Left ventricle myocardium inferior (tissue), 1 donor: Measurements from ENCODE around the gene CREB3L4. TPM values are rescaled to one million over a fixed set of nuclear protein-coding genes. Genes with fewer than 3 reads are reported as not detected.

Experiments used
- DNase-seq: peaks from one replicate; pipeline ENCODE4 v3.0.0-alpha.2; 2020
- H3K27ac ChIP-seq: fragments of 200-600 bp; replicated peaks from 2 replicates; pipeline ENCODE4 v1.8.0; 2021
- H3K27me3 ChIP-seq: fragments of 200-600 bp; 2 replicates; pipeline ENCODE4 v1.8.0; 2021; ENCODE audit warnings: low read depth
- H3K36me3 ChIP-seq: fragments of 200-600 bp; 2 replicates; pipeline ENCODE4 v1.8.0; 2021
- H3K4me1 ChIP-seq: fragments of 200-600 bp; 2 replicates; pipeline ENCODE4 v1.8.0; 2021
- H3K4me3 ChIP-seq: fragments of 200-600 bp; 2 replicates; pipeline ENCODE4 v1.8.0; 2021; ENCODE audit warnings: mild to moderate bottlenecking, moderate library complexity
- H3K9me3 ChIP-seq: fragments of 200-600 bp; replicated peaks from 2 replicates; pipeline ENCODE4 v1.8.0; 2021
- CTCF ChIP-seq: fragments of 200-600 bp; IDR thresholded peaks from 2 replicates; pipeline ENCODE4 v1.8.0; 2021; ENCODE audit warnings: antibody characterized with exemption, mild to moderate bottlenecking, borderline replicate concordance
- intact Hi-C: fragments of 100-400 bp; cut with micrococcal nuclease; formaldehyde crosslinking; loops from one replicate; pipeline ENCODE4 v1.11.0; 2022
- total RNA-seq: library from RNA; stranded (reverse); fragmentation: NEBNext Ultra II Directional; extraction: Animal tissue kit (Norgen Biotek cat#: 25700); gene quantifications from one replicate; pipeline ENCODE4 v1.2.1, GENCODE V29; 2021
- donor health status: DM: no; HTN: yes; CAD: no; lungs with severe emphysema.

The CREB3L4 gene
- total RNA-seq, 1 donor from 2014 or later = 4.8 TPM

DNA sequence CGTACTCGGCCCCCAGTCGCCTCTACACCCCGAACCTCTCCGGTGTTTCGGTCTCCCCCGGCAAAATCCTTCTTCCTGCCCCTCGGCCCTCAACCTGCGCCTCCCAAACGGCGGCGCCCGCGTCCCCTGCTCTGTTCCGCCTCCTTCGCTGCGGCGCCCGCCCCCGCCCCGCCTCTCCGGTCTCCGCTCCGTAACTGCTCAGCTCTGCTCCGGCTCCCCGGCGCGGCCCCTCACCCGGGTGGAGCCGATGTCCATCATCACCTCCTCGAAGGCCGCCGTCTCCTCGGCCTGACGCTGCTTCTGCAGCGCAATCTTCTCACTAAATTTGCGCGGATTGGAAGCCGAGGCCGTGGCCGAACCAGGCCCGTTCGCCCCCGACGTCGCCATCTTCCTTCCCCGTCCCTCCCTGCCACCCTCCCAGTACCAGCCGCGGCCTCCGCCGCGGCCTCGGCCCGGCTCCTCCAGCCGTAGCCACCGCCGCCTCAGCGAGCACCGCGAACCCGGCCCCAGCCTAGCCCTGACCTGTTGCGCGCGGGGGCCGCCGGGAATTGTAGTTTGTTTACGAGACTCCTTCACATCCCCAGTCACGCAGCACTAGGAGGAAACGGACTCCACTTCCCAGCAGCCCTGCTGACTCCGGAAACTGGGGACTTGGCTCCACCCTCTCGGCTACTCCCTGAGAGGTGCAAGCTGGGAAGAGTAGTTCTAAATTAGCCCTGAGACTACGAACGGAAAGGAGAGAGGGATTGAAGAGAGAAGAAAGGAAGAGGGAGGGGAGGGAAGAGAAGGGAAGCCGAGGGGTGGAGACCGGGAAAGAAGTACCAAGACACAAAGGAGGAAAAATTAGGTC is 9.4 kb upstream of the CREB3L4 start, which contains the start of gene CRTC2:
Gene CRTC2, minus strand, starts transcription at position 502 of the 850 bp plus-strand sequence. Its CDS starts 115 bp downstream, at position 387.
- Histone ChIP-seq H3K36me3 (peaks cover 28% of the 10 kb centered on the region), H3K4me1 (peaks cover 91% of the 10 kb centered on the region), H3K27me3 (no peaks in the 10 kb centered on the region), H3K4me3 (peak within 1 kb of the TSS; percentile 98), H3K9me3 (no peaks in the 10 kb centered on the region), H3K27ac (peak within 1 kb of the TSS; percentile 98)
- intact Hi-C loops = no loop called here
- TF ChIP-seq CTCF = no peak
- peak; percentile 99 for DNase-seq

DNA sequence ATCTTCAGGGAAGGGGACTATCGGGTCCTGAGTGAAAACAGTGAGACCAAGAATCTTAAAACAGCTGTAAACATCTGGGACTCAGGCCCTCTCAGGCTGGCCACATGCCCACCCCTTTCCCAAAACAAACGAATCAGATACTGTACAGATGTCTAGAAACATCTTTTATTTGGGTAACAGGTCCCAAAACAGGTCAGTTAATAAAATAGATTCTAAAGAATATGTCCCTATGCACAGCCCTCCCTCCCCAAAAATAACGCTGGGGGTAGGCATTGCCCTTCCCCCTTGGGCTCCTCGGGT is 8.8 kb upstream of the CREB3L4 start:
- no peak for TF ChIP-seq CTCF
- Histone ChIP-seq H3K27me3 (no peaks in the 10 kb centered on the region), H3K36me3 (peaks cover 23% of the 10 kb centered on the region), H3K27ac (peak overlapping the region; percentile 98), H3K9me3 (no peaks in the 10 kb centered on the region), H3K4me1 (peaks cover 93% of the 10 kb centered on the region), H3K4me3 (peak overlapping the region; percentile 98)
- no peak for DNase-seq
- intact Hi-C loops = no loop called here

GRCh38 chr1:153959454-153959853 is 8.2 kb upstream of the CREB3L4 start:
- H3K36me3 ChIP-seq = peaks cover 17% of the 10 kb centered on the region
- intact Hi-C loops = no loop called here
- peak overlapping the region; percentile 98 for H3K27ac ChIP-seq
- H3K4me1 ChIP-seq = peaks cover 93% of the 10 kb centered on the region
- no peak for TF ChIP-seq CTCF
- H3K4me3 ChIP-seq = peak overlapping the region; percentile 98
- H3K9me3 ChIP-seq = no peaks in the 10 kb centered on the region
- DNase-seq = no peak
- H3K27me3 ChIP-seq = no peaks in the 10 kb centered on the region

GRCh38 chr1:153960206-153960605 is 7.5 kb upstream of the CREB3L4 start:
- intact Hi-C loops = no loop called here
- DNase-seq = no peak
- H3K27ac ChIP-seq = peak overlapping the region; percentile 98
- peaks cover 91% of the 10 kb centered on the region for H3K4me1 ChIP-seq
- no peaks in the 10 kb centered on the region for H3K9me3 ChIP-seq
- H3K27me3 ChIP-seq = no peaks in the 10 kb centered on the region
- no peak overlapping the region for H3K4me3 ChIP-seq
- no peak for TF ChIP-seq CTCF
- H3K36me3 ChIP-seq = peaks cover 16% of the 10 kb centered on the region

DNA sequence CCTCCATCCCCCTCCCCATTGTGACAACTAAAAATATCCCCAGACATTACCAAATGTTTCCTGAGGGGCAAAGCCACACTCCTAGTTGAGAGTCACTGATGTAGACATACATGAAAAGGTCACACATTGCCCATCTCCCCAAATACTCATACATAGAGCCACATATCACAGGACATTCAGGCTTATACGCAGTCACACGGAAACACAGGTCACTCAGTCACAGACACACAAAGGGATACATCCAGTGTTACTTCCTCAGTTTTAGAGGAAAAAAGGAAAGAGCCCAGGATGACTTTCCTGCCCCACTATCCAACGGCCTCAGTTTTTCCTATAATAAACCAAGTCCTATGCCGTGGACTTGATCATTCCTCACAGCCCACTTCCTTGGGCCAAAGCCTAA is 6.3 kb upstream of the CREB3L4 start:
- no peak for TF ChIP-seq CTCF
- Histone ChIP-seq H3K27me3 (no peaks in the 10 kb centered on the region), H3K4me3 (peak overlapping the region; percentile 80), H3K4me1 (peaks cover 87% of the 10 kb centered on the region), H3K27ac (peak overlapping the region; percentile 98), H3K9me3 (no peaks in the 10 kb centered on the region), H3K36me3 (peaks cover 16% of the 10 kb centered on the region)
- DNase-seq = no peak
- intact Hi-C loops = no loop called here
